MM.1S (cell line): ENCODE measurements around the gene GRK4.

Experiments used
- DNase-seq: peaks from one replicate; pipeline ENCODE4 v3.0.0-alpha.2; 2015
- H2AFZ ChIP-seq: fragments of 300-600 bp; sonication (generic); 2 replicates; pipeline ENCODE4 v1.6.0; 2016; ENCODE audit warnings: antibody characterized with exemption, low read length
- H3F3A ChIP-seq: fragments of 300-600 bp; sonication (generic); 2 replicates; pipeline ENCODE4 v1.6.1; 2016; ENCODE audit warnings: mild to moderate bottlenecking, antibody characterized with exemption, low read length, moderate library complexity, mixed read lengths; ENCODE audit not compliant: insufficient read depth
- H3K27ac ChIP-seq: fragments of 300-600 bp; sonication (generic); 2 replicates; pipeline ENCODE4 v1.5.1; 2016; ENCODE audit warnings: mild to moderate bottlenecking, low read length
- H3K27me3 ChIP-seq: fragments of 300-600 bp; sonication (generic); replicated peaks from 2 replicates; pipeline ENCODE4 v1.6.0; 2016; ENCODE audit warnings: low read length; ENCODE audit not compliant: insufficient read depth
- H3K36me3 ChIP-seq: fragments of 300-600 bp; sonication (generic); replicated peaks from 2 replicates; pipeline ENCODE4 v1.6.1; 2016; ENCODE audit warnings: mild to moderate bottlenecking, low read length, mixed read lengths; ENCODE audit not compliant: insufficient read depth
- H3K4me1 ChIP-seq: fragments of 300-600 bp; sonication (generic); 2 replicates; pipeline ENCODE4 v1.6.1; 2016; ENCODE audit warnings: low read length, mixed read lengths
- H3K4me2 ChIP-seq: fragments of 300-600 bp; sonication (generic); 2 replicates; pipeline ENCODE4 v1.6.0; 2016; ENCODE audit warnings: low read depth, low read length
- H3K4me3 ChIP-seq: fragments of 300-600 bp; sonication (generic); 2 replicates; pipeline ENCODE4 v1.5.1; 2016; ENCODE audit warnings: low read length, mixed read lengths
- H3K79me2 ChIP-seq: fragments of 300-600 bp; sonication (generic); 2 replicates; pipeline ENCODE4 v1.6.1; 2016; ENCODE audit warnings: mixed run types, low read length, mixed read lengths
- H3K9ac ChIP-seq: fragments of 300-600 bp; sonication (generic); 2 replicates; pipeline ENCODE4 v1.6.1; 2016; ENCODE audit warnings: low read length, mixed read lengths
- H3K9me2 ChIP-seq: fragments of 300-600 bp; sonication (generic); replicated peaks from 2 replicates; pipeline ENCODE4 v1.6.1; 2016; ENCODE audit warnings: mild to moderate bottlenecking, low read length, mixed read lengths; ENCODE audit not compliant: insufficient read depth
- H3K9me3 ChIP-seq: fragments of 300-600 bp; sonication (generic); replicated peaks from 2 replicates; pipeline ENCODE4 v1.6.1; 2016; ENCODE audit warnings: mild to moderate bottlenecking, low read length, mixed read lengths; ENCODE audit not compliant: insufficient read depth
- H4K20me1 ChIP-seq: fragments of 300-600 bp; sonication (generic); 2 replicates; pipeline ENCODE4 v1.6.1; 2016; ENCODE audit warnings: mild to moderate bottlenecking, low read length, moderate library complexity, mixed read lengths; ENCODE audit not compliant: insufficient read depth
- EZH2 ChIP-seq: fragments of 300-600 bp; sonication (generic); optimal IDR thresholded peaks from 2 replicates; pipeline ENCODE3; 2017; ENCODE audit warnings: low read depth, mild to moderate bottlenecking, antibody characterized with exemption, low read length, mixed read lengths
- EZH2phosphoT487 ChIP-seq: fragments of 300-600 bp; sonication (generic); IDR thresholded peaks from 2 replicates; pipeline ENCODE4 v1.6.1; 2018; ENCODE audit warnings: antibody characterized with exemption, low read length
- TF ChIP-seq, protein P1 (sequence below): fragments of 300-600 bp; sonication (generic); IDR thresholded peaks from 2 replicates; pipeline ENCODE4 v1.5.1; 2016; ENCODE audit warnings: antibody characterized with exemption, low read length, mixed read lengths

GRK4 gene

DNA sequence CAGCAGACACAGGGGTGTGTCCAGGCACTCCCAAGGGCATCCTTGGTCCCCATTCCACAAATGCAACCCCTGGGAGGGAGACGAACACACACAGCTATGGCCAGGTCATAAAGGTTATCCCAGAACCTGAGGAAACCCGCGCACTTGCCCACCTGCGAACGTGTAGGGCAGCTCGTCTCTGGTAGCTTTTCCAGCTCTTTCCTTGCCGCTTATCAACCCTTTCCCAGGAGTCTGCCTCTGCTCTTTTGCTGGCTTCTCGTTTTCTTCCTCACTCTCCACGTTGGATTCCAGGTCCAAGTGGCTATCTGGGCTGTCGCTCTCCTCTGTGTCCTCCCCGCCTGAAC is 13.6 kb upstream of the GRK4 start:
- Histone ChIP-seq H3K27me3 (no peaks in the 10 kb centered on the region), H3K4me2 (no peak overlapping the region), H3K9me2 (no peaks in the 10 kb centered on the region), H3K4me3 (no peak overlapping the region), H3K27ac (no peak overlapping the region), H3K9me3 (no peaks in the 10 kb centered on the region), H3F3A (peaks cover 7% of the 10 kb centered on the region), H3K79me2 (peaks cover 27% of the 10 kb centered on the region), H4K20me1 (no peaks in the 10 kb centered on the region), H2AFZ (no peak overlapping the region), H3K9ac (no peak overlapping the region), H3K36me3 (peaks cover 22% of the 10 kb centered on the region), H3K4me1 (no peaks in the 10 kb centered on the region)
- DNase-seq, result no peak
- TF ChIP-seq EZH2phosphoT487, result no peak
- TF ChIP-seq, protein P1, sequence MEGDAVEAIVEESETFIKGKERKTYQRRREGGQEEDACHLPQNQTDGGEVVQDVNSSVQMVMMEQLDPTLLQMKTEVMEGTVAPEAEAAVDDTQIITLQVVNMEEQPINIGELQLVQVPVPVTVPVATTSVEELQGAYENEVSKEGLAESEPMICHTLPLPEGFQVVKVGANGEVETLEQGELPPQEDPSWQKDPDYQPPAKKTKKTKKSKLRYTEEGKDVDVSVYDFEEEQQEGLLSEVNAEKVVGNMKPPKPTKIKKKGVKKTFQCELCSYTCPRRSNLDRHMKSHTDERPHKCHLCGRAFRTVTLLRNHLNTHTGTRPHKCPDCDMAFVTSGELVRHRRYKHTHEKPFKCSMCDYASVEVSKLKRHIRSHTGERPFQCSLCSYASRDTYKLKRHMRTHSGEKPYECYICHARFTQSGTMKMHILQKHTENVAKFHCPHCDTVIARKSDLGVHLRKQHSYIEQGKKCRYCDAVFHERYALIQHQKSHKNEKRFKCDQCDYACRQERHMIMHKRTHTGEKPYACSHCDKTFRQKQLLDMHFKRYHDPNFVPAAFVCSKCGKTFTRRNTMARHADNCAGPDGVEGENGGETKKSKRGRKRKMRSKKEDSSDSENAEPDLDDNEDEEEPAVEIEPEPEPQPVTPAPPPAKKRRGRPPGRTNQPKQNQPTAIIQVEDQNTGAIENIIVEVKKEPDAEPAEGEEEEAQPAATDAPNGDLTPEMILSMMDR, result no peak
- no peak for TF ChIP-seq EZH2

DNA sequence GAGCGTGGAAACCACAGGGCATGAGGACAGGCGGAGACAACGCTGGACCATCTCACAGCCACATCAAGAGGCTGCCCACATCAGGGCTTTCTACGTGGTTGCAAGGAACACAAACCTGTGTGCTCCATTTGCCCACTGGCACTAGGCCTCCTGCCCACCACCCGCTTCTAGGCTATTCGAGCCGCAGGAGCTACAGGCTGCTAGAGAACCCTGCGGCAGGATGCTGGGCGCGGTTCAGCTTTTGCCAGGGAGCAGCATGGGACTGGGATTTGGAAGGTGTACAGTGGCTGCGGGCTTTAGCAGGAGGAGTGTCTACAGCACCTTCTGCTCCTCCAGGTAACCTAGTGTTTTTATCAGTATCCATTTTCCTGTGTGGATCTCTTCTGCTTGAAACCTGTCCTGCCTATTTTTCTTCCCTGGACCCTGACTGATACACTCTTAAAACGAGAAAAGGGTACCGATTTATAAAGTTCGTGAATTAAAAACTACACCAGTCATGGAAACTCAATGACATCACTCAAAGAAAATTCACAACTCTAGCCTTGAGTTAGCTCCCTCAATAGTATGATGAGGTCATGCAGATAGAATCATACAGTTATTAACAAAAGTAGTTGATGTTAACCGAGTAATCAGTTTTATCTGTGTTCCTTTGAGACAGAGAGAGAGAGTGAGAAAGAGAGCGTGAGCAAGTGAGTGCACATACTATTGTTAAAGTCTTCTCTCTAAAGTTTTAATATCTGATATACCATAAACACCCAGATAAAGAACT is 13.0 kb upstream of the GRK4 start:
- H4K20me1 ChIP-seq, result 0 out of 2 replicates have a peak, but pooled peaks cover under 1% of the 10 kb centered on the region
- TF ChIP-seq EZH2, result no peak
- TF ChIP-seq, protein P1, result no peak
- no peak for TF ChIP-seq EZH2phosphoT487
- H3K9ac ChIP-seq, result no peak overlapping the region
- peaks cover 11% of the 10 kb centered on the region for H3F3A ChIP-seq
- H3K4me2 ChIP-seq, result no peak overlapping the region
- H2AFZ ChIP-seq, result no peak overlapping the region
- no peak overlapping the region for H3K4me3 ChIP-seq
- H3K4me1 ChIP-seq, result no peaks in the 10 kb centered on the region
- no peak overlapping the region for H3K27ac ChIP-seq
- H3K9me2 ChIP-seq, result no peaks in the 10 kb centered on the region
- H3K36me3 ChIP-seq, result peaks cover 22% of the 10 kb centered on the region
- no peaks in the 10 kb centered on the region for H3K27me3 ChIP-seq
- peaks cover 28% of the 10 kb centered on the region for H3K79me2 ChIP-seq
- no peak for DNase-seq
- H3K9me3 ChIP-seq, result no peaks in the 10 kb centered on the region

DNA sequence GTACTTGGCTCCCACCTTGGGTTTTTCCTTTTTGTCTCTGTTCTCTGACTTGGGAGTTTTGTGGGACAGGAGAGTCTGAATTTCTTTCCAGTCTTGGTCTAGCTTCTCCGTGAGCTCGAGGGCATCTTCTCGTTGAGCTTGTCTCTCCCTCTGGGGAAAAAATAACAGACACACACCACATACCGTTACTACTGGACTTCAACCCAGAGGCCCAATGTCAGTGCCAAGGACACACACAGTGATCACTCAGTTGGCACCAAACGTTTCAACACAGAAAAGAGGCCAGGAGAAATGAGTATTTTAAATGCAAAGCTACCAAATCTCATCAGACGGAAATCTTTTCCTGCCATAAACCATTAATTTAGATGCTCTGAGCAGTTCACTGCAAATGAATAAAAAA is 9.9 kb upstream of the GRK4 start:
- no peaks in the 10 kb centered on the region for H3K9me2 ChIP-seq
- no peak for DNase-seq
- H3K4me3 ChIP-seq, result no peak overlapping the region
- no peaks in the 10 kb centered on the region for H3K9me3 ChIP-seq
- H3K4me2 ChIP-seq, result no peak overlapping the region
- no peaks in the 10 kb centered on the region for H3K27me3 ChIP-seq
- no peak overlapping the region for H2AFZ ChIP-seq
- peaks cover 37% of the 10 kb centered on the region for H3K36me3 ChIP-seq
- no peak overlapping the region for H3K27ac ChIP-seq
- TF ChIP-seq, protein P1, result no peak
- TF ChIP-seq EZH2, result no peak
- no peak for TF ChIP-seq EZH2phosphoT487
- peaks cover 43% of the 10 kb centered on the region for H3K79me2 ChIP-seq
- peaks cover 25% of the 10 kb centered on the region for H3F3A ChIP-seq
- peaks cover 15% of the 10 kb centered on the region for H4K20me1 ChIP-seq
- no peak overlapping the region for H3K9ac ChIP-seq
- H3K4me1 ChIP-seq, result no peaks in the 10 kb centered on the region
